Tibial nerve (tissue), 4 donors: ENCODE data around the gene SDE2.

Experiments used
- CTCF ChIP-seq, 5 experiments: fragments of 200-600 bp in 3 of 5; fragments of 450-650 bp in 2 of 5; sonication (generic) in 3 of 5; IDR thresholded peaks; one replicate each; pipeline ENCODE4 v1.5.1; 2016 to 2019; ENCODE audit warnings: antibody characterized with exemption in 5 of 5, mild to moderate bottlenecking in 3 of 5, moderate library complexity in 2 of 5
- EP300 ChIP-seq, 2 donors: sonication (generic); formaldehyde crosslinking; IDR thresholded peaks; one replicate each; pipeline ENCODE4 v1.6.1; 2017; ENCODE audit warnings: antibody characterized with exemption in 2 of 2, mild to moderate bottlenecking in 1 of 2
- POLR2A ChIP-seq, 2 donors: fragments of 450-650 bp; IDR thresholded peaks; one replicate each; pipeline ENCODE4 v1.6.1; 2017; ENCODE audit warnings: antibody characterized with exemption in 2 of 2, mild to moderate bottlenecking in 2 of 2, moderate library complexity in 2 of 2

- no peak for TF ChIP-seq CTCF (IDR thresholded peaks at IDR 0.05)
- TF ChIP-seq EP300 (IDR thresholded peaks at IDR 0.05): no peak
- TF ChIP-seq POLR2A (IDR thresholded peaks at IDR 0.05): no peak
Measured at GRCh38 chr1:226048886-226049285, 49.7 kb upstream of the SDE2 start.
